Stimulated activated CD4-positive, alpha-beta T cell treated with anti-CD3 and anti-CD28 coated beads, Interleukin-1b, Interleukin-23, amount 100 ng/mL, for 48 hours (primary cell): ENCODE measurements around the gene KCNMA1.

Source experiments
- DNase-seq: peaks from one replicate; pipeline ENCODE4 v3.0.0-alpha.2; 2020

Gene KCNMA1

GRCh38 chr10:77120666-77121376 lies 516.8 kb downstream of the KCNMA1 start:
- no peak for DNase-seq

GRCh38 chr10:77120012-77120411 lies 517.6 kb downstream of the KCNMA1 start:
- no peak for DNase-seq

- no peak for DNase-seq
These were observed 518.9 kb downstream of the KCNMA1 start for GRCh38 chr10:77118603-77119282.

DNA sequence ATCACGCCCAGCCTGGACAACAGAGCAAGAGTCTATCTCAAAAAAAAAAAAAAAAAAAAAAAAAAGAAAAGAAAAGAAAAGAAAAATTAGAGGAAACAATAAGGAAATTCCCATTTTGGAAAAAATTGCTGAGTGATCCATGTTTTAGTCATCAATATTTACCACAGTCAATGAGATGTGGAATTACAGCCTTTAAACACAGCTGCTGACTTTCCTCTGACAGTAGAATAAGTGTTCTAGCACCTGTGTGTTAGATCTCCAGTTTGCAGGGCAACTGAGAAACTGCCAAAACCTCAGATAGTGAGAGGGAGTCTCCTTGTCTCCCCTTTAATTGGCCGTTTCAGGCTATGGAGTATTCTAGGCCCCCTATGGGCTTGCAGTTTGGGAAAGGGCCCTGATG lies 520.1 kb downstream of the KCNMA1 start:
- DNase-seq, result no peak

DNA sequence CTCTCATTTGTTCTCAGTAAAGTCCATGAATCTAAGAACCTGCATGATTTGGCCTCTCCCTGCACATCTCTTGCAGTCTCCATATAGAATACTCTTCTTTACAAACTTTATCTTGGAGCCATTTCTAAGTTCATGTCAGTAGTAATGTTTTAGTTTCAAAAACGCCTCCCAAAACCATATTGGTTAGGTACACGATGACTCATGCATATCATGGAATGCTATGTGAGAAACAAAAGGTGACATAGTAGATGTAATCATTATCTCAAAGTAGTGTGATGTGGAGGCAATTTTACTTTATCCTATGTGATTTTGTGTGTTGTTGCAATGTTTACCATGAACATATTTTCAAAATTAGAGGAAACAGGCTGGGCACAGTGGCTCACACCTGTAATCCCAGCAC lies 520.7 kb downstream of the KCNMA1 start:
- no peak for DNase-seq

DNA sequence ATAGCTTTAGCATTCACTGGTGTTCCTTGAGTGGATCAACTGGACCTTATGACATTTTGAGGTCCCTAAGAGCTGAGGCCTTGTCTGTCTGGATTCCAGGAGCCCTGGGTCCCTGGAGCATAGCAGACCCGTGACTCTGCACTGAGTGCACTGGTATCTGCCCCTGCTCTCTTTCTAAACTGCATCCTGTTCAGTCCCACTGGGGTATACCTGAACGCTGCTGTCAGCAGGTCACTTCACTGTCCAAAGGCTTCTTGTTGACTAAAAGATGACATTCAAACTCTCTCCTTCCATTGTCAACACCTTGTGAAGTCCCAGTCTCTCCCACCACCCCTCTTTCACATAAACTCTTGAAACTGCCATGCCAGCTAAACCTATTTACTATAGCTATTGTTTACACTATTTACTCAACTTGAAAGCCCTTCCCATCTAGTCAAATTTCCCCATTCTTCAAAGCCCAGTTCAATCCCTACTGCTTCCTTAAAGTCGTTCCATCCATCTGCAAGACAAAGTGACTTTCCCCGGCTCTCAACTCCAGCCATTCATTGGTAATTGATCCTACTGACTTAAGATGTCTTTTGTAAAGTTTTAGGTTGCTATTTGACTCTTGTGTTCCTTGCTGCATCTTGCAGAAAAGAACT lies 523.3 kb downstream of the KCNMA1 start:
- DNase-seq, result no peak

DNA sequence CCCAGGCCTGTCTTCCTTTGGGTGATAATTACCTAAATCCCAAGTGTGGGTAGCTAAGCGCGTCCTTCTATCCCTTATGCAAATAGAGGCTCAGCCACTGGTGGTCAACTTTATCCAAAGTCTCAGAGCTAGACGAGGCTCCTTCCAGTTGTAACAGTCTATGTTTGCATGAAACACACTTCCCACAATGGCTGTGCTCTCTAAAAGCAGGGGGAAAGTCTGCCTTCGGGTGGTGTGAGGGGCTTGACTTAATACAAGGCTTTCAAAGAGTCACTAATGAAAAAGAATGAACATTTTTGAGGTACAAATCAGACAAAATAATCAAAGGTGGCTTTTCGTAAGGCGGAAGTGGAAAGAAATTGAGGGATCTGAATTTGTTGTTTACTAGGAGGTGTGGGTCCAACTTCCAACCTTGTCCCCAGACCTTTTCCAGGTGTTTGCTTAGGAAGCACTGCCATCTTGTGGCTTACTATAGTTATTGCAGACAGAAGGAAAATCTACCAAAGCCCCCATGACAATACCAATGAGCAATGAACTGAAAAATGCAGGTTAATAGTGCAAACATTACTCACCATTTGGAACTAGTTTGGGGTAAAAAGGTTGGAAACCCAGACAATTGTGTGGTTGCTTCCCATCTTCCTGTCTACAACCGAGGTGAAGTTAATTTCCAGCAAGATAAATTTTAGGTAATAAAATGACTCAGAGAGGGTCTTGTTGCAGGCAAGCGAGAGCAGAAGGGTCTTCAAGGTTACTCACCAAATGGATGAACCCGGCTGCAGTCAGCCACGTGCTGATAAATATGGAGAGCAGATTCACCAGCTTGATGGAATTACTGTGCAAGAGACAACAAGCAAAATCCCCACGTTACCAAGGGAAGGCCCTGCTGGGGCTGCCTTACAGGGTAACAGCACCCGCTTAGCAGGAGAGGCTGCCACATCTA lies 525.7 kb downstream of the KCNMA1 start:
- no peak for DNase-seq

DNA sequence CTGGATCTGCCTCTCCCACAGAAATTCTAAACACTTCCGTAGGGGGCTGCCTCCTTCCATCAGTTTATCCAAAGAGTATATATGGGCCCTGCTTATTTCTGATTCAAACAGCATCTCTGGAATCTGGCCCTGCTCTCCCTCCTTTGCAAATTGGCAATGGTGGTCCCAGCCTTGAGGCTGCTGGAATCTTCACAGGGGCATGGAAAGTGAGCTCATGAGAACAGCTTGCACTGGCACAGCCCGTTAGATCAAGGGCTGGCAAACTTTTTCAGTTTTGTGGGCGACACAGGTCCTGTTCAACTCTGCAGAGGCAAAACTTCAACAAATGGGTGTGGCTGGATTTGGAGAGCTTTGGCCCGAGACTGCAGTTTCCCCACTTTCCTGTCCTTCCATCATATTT lies 526.9 kb downstream of the KCNMA1 start:
- no peak for DNase-seq

- DNase-seq, result no peak
These were observed 528.1 kb downstream of the KCNMA1 start for GRCh38 chr10:77109351-77109994.

DNA sequence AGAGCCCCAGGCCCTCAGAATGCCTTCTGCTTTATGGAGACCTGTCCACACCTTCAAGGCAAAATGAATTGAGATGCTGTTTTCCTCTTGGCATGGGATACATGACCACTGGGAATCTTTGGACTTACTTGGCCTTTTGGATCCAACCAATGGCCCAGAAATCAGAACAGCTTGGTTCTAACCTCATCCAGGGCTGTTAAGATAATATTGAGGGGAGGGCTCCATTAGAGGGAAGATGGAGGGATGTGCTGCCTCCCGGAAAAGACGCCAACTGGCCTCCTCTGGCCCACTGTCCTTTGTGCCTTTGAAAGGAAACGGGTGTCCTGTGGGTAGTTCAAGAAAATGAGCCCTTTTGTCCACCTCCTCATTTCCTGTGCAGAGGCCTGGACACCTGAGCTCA lies 530.9 kb downstream of the KCNMA1 start:
- DNase-seq, result no peak

DNA sequence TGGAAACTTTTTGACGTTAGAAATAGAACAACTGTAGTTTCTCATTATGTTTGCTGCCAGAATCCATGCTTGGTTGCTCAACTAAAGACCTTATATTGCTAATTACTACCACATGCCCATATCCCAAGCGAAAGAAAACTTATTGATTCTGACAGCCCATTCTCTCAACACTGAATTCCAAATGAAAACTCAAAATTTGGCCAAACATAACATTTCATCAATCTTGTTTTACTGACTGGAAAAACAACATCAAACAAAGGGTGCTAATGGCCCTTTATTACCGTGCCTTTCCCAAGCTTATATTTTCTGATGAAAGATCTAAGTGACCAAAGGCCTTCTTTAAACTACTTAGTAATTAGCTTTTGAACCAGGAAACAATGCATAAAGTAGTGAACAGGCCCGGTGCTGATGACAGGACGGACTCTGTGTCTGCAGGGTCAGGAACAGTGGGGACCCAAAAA lies 531.8 kb downstream of the KCNMA1 start:
- no peak for DNase-seq

DNA sequence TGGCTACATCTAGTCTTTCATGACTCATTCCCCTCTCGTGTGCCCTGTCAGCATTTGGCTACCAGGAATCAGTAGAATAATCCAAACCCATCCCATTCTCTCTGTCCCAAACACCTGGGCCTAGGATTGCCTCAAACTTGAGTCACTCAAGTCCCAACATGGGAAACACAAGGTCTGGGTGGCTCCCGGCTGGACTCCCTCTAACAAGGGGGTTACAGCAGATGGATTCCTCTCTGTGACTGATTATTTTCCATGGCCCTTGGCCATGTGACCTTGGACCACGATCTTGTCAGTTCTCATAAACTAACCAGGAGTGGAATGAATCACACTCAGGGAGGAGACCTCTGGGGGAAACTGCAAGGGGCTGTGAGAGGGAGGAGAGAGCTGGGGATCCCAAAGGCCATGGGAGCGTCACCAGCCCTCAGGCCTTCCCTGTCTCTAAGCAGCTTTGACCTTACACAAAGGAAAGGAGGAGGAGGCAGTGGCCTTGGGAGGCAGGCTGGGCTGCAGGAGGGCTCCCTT lies 533.1 kb downstream of the KCNMA1 start:
- no peak for DNase-seq

- no peak for DNase-seq
These were observed 534.4 kb downstream of the KCNMA1 start for GRCh38 chr10:77103213-77103612.

DNA sequence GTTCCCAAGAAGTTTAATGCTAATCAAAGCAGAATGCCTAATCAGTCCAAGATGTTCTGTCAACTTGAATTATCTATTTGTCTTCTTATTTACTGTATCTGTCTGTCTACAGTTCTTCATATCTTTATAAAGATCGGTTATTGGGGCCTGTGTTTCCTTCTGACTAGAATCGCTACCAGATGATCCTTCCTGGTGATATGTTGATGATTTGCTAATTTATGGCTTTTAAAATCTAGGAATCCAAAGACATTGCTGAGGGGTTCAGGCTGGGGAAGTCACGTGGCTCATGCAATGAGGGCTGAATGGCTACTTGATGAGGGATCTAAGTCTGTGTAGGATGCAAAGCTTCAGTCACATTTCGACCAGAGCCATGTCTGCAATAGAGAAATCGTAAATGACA lies 536.3 kb downstream of the KCNMA1 start:
- no peak for DNase-seq

GRCh38 chr10:77099136-77099535 lies 538.5 kb downstream of the KCNMA1 start:
- no peak for DNase-seq

DNA sequence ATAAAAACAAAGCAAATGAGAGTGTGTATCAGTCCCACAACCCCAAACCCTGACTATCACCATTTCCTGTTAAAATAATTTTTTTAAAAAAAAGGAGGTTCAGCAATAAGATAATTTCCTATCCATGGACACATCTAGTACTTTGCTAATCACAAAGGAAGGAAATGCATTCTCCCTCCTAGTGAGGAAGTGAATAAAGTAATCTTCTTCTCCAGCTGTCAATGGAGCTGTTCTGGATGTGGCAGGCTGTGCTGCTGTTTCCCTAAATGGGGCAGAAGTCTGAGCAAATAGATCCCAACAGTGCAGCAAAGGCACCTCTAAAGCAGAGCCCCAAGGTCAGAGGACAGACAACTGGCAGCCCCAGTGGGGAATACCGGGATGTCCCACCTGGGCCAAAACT lies 540.0 kb downstream of the KCNMA1 start:
- DNase-seq, result no peak

DNA sequence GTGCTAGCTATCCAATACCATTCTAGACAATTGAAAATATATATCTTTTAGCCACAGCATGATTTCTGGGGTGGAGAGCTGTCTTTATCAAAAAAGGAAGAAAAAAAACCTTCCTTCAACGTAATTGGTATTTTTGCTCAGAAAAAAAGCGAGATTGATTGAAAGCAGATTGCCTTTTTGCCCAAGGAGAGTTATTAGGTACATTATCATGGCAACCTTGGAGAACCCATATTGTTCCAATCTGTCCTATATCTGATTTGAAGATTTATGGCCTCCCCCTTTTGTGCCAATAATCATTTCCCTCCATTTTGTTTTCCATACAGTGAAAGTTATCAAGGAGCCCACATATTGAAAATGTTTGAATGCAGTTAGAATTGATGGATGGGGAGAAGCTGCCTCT lies 544.5 kb downstream of the KCNMA1 start:
- DNase-seq, result no peak

DNA sequence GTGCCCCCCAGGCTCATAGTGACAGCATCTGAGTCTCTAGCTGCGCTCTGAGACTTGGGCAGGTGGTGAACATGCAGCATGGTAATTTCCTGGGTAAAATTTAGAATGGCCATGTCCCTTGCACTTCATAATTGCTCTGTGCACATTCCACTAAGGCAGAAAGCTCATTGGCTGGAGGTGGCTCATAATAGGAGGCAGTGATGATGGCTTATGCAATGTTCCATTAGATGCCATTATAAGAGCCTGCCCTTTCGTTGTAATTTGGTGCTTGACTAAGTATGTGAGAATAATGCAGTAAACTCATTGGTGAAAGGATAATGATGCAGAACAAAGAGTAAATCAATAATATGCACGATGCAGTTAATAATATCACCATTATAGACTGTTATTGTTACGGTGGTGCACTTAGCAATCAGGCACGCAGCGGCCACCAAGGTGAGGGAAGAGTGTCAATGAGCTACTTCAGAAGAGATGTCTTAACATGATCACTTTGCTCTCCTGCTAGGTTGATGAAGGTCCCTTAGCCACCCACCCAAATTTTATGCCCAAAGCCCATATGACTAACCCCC lies 545.9 kb downstream of the KCNMA1 start:
- DNase-seq, result no peak

DNA sequence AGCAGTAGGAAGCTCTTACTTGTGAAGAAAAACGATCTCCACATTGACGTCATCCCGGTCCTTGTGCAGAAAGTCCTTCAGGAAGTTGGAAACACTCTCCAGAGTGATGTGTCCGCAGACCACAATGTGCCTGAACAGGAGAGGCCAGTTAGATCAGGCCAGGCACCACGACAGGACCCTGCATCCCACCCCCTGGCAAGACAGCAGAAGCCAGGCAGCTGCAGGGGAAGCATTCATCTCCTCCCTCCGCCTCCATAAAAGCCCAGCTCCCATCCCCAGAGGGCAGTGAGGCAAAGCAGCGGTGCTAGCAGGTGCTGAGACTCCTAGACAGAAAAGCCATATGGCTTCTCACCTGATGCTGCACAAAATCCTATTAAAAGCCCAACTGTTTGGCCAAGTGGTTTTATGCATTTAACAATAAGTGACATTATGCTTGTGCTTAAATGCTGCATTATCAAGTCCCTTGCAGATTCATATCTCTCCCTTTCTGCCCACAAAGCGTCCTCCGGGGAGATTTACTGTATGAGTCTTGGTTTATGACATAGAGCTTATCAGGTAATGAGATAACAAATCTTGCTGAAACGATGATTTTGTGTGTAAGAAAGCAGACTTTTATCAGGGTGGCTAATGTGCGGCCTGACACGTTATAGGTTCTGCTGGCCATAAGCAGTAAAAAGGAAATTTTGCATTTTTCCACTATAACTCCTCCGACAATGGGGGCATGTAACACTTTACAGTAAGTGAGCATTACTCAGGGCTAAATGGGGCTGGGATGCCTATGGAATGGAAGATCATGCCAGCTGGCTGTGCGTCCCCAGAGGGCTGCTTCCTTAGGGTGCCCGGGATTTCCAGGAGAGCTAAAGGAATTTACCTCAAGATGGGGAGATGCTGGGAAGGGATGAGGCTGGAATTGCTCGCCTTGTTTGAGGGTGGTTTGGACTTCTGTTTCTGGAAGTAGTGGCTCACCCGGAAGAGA lies 546.9 kb downstream of the KCNMA1 start:
- no peak for DNase-seq

DNA sequence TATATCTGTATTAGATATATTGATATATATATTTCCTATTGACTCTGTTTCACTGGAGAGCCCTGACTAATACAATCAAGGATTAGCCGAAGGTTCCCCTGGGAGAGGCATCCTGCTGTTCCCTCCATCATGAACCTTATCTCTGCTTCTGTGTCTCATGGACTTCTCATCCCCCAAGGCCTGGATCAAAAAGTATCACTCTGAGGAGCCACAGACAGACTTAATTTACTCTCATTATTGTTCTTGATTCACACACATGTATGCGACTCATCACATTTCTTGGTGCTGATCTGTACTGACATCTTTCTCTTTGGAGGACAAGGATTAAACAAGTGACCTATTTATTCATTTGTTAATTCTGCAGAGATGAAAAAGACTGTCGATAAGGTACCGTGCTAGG lies 550.2 kb downstream of the KCNMA1 start:
- no peak for DNase-seq

- no peak for DNase-seq
These were observed 551.5 kb downstream of the KCNMA1 start for GRCh38 chr10:77086081-77086480.
